GM12878 (cell line): ENCODE data around the gene ZNF548. TPM values are rescaled to one million over a fixed set of nuclear protein-coding genes. Genes with fewer than 3 reads are reported as not detected.

Source experiments
- ATAC-seq: fragments of 200-7000 bp; cut with Tn5 transposase; 3 replicates; pipeline ENCODE4 v1.9.1; 2020; ENCODE audit warnings: mild to moderate bottlenecking, moderate library complexity
- BruUV-seq: library from RNA; stranded (reverse); fragments of 400-500 nt; replicated peaks from 2 replicates; lab custom pipeline; 2021; lab: Mats Ljungman, UMichigan
- CTCF ChIA-PET: fragments of 300-600 bp; sonication (Branson Sonifier 250); formaldehyde crosslinking; extraction: SDS; loops from one replicate; lab custom pipeline; 2021; ENCODE audit warnings: inconsistent platforms; lab: Yijun Ruan, JAX
- POLR2A ChIA-PET: fragments of 350-600 bp; formaldehyde crosslinking; extraction: SDS; loops from one replicate; lab custom pipeline; 2021; ENCODE audit warnings: inconsistent platforms; lab: Charles Lee
- RAD21 ChIA-PET: fragments of 300-600 bp; sonication (Branson Sonifier 250); formaldehyde crosslinking; loops from one replicate; lab custom pipeline; 2023; ENCODE audit warnings: antibody characterized with exemption; ENCODE audit not compliant: unreplicated experiment; lab: Charles Lee
- SMC1A ChIA-PET: fragments of 300-600 bp; sonication (Branson Sonifier 250); formaldehyde crosslinking; loops from one replicate; lab custom pipeline; 2023; ENCODE audit not compliant: unreplicated experiment, uncharacterized antibody; lab: Charles Lee
- DNase-seq: peaks from one replicate; pipeline ENCODE4 v3.0.0-alpha.2; 2011; ENCODE audit warnings: low read depth, low spot score
- FAIRE-seq: peaks from 3 replicates; lab custom pipeline; 2011; peaks lifted over from hg19 to GRCh38; lab: Jason Lieb, UNC
- H2AFZ ChIP-seq: 2 replicates; pipeline ENCODE4 v1.6.0; 2011; ENCODE audit warnings: low read depth, low read length, control low read depth; ENCODE audit not compliant: control insufficient read depth
- H3K27ac ChIP-seq: 2 replicates; pipeline ENCODE4 v1.5.1; 2011; ENCODE audit warnings: control low read depth; ENCODE audit not compliant: control insufficient read depth, insufficient read depth
- H3K27me3 ChIP-seq, 2 experiments: replicated peaks in 1 of 2; 2 replicates each; pipeline versions ENCODE4 v1.6.0 to v1.6.1; 2011; ENCODE audit warnings: low read length in 1 of 2; ENCODE audit not compliant: control insufficient read depth in 2 of 2, insufficient read depth in 2 of 2
- H3K36me3 ChIP-seq, 2 experiments: 2 replicates each; pipeline ENCODE4 v1.5.1; 2011; ENCODE audit warnings: low read length in 1 of 2; ENCODE audit not compliant: control insufficient read depth in 2 of 2, insufficient read depth in 2 of 2
- H3K4me1 ChIP-seq: 2 replicates; pipeline ENCODE4 v1.6.1; 2011; ENCODE audit warnings: mild to moderate bottlenecking, low read length, moderate library complexity, mixed read lengths; ENCODE audit not compliant: control insufficient read depth, insufficient read depth
- H3K4me2 ChIP-seq: 2 replicates; pipeline ENCODE4 v1.6.0; 2011; ENCODE audit warnings: control low read depth; ENCODE audit not compliant: control insufficient read depth, insufficient read depth
- H3K4me3 ChIP-seq: fragments of 200-600 bp; sonication (generic); 2 replicates; pipeline ENCODE4 v1.5.1; 2016
- H3K79me2 ChIP-seq: 2 replicates; pipeline ENCODE4 v1.6.0; 2011; ENCODE audit warnings: low read length; ENCODE audit not compliant: control insufficient read depth, insufficient read depth
- H3K9ac ChIP-seq: 2 replicates; pipeline ENCODE4 v1.8.0; 2011; ENCODE audit warnings: low read length, control low read depth, mixed read lengths; ENCODE audit not compliant: control insufficient read depth, insufficient read depth
- H3K9me3 ChIP-seq: replicated peaks from 3 replicates; pipeline ENCODE4 v1.5.1; 2011; ENCODE audit warnings: mild to moderate bottlenecking, low read length; ENCODE audit not compliant: control insufficient read depth, insufficient read depth
- H4K20me1 ChIP-seq: 2 replicates; pipeline ENCODE4 v1.6.0; 2011; ENCODE audit not compliant: control insufficient read depth, insufficient read depth
- CBX3 ChIP-seq: fragments of 200-600 bp; sonication (generic); IDR thresholded peaks from 2 replicates; pipeline ENCODE4 v1.6.1; 2016; ENCODE audit warnings: low read depth, borderline replicate concordance
- EZH2 ChIP-seq: IDR thresholded peaks from 2 replicates; pipeline ENCODE4 v1.6.1; 2012; ENCODE audit warnings: low read depth, mild to moderate bottlenecking, control low read depth, inconsistent platforms, low read length, borderline replicate concordance; ENCODE audit not compliant: control insufficient read depth
- FOXK2 ChIP-seq: fragments of 450-650 bp; IDR thresholded peaks from 2 replicates; pipeline ENCODE4 v1.6.1; 2017; ENCODE audit warnings: mild to moderate bottlenecking, moderate library complexity
- HCFC1 ChIP-seq: fragments of 150-350 bp; IDR thresholded peaks from 2 replicates; pipeline ENCODE4 v1.6.1; 2014; ENCODE audit warnings: low read length
- IKZF1 ChIP-seq: fragments of 450-650 bp; conservative IDR thresholded peaks from 2 replicates; pipeline ENCODE4 v1.6.1; 2017; ENCODE audit warnings: antibody characterized with exemption, mild to moderate bottlenecking
- KLF5 ChIP-seq: fragments of 450-650 bp; IDR thresholded peaks from 2 replicates; pipeline ENCODE4 v1.6.1; 2014; ENCODE audit warnings: mild to moderate bottlenecking; ENCODE audit not compliant: partially characterized antibody
- MEF2A ChIP-seq: IDR thresholded peaks from 2 replicates; pipeline ENCODE4 v1.6.1; 2011; ENCODE audit warnings: low read depth, mild to moderate bottlenecking, low read length, moderate library complexity; ENCODE audit not compliant: insufficient read depth
- MYC ChIP-seq: IDR thresholded peaks from 2 replicates; pipeline ENCODE4 v1.6.1; 2011; ENCODE audit warnings: mild to moderate bottlenecking, low read length, moderate library complexity, inconsistent platforms; ENCODE audit not compliant: insufficient read depth, insufficient replicate concordance, insufficient read length, severe bottlenecking
- NFYB ChIP-seq: IDR thresholded peaks from 2 replicates; pipeline ENCODE4 v1.6.1; 2011; ENCODE audit warnings: low read depth, mild to moderate bottlenecking, low read length, improper control_type of control experiment, moderate library complexity; ENCODE audit not compliant: insufficient read depth
- RCOR1 ChIP-seq: conservative IDR thresholded peaks from 2 replicates; pipeline ENCODE4 v1.6.1; 2012; ENCODE audit warnings: low read depth, low read length, improper control_type of control experiment
- SPI1 ChIP-seq: IDR thresholded peaks from 2 replicates; pipeline ENCODE4 v1.6.1; 2011; ENCODE audit warnings: low read depth, mild to moderate bottlenecking, low read length, moderate library complexity, borderline replicate concordance; ENCODE audit not compliant: insufficient read depth
- USF2 ChIP-seq: IDR thresholded peaks from 2 replicates; pipeline ENCODE4 v1.6.1; 2011; ENCODE audit warnings: low read depth, low read length, improper control_type of control experiment, borderline replicate concordance
- ZNF207 ChIP-seq: fragments of 450-650 bp; IDR thresholded peaks from 2 replicates; pipeline ENCODE4 v1.6.1; 2014; ENCODE audit warnings: antibody characterized with exemption, mild to moderate bottlenecking, borderline replicate concordance
- ZNF274 ChIP-seq: IDR thresholded peaks from one replicate; pipeline ENCODE4 v1.8.0; 2011; ENCODE audit not compliant: insufficient read length, insufficient read depth
- WGBS: methylation state at CpG from one replicate; pipeline ENCODE4 v1.1.6; 2016; ENCODE audit warnings: low lambda C conversion rate; ENCODE audit not compliant: insufficient replicate concordance, insufficient coverage; ENCODE audit errors: missing lambda C conversion rate; 5-methylcytosine and 5-hydroxymethylcytosine counted together
- in situ Hi-C: fragments of 300-500 bp; cut with MboI; formaldehyde crosslinking; loops from 9 replicates; pipeline ENCODE4 v1.14.3; 2018; ENCODE audit warnings: mixed read lengths
- intact Hi-C: fragments of 100-400 bp; cut with micrococcal nuclease; formaldehyde crosslinking; loops from one replicate; pipeline ENCODE4 v1.14.2; 2022; ENCODE audit not compliant: unreplicated experiment
- polyA plus RNA-seq, 11 experiments: library from polyadenylated mRNA; depleted of rRNA in 4 of 11; unstranded in 6 of 11; stranded (reverse) in 5 of 11; fragments of >200 nt; fragmentation: Nextera tagmentation in 4 of 11; fragmentation: Illumina TruSeq in 1 of 11; extraction: Ambion mirVana in 4 of 11; extraction: Trizol in 1 of 11; gene quantifications; 1 replicate in 1 of 11; 2 replicates in 10 of 11; pipeline versions ENCODE4 v1.2.1 to v1.2.3, GENCODE V29; 2011 to 2016; ENCODE audit warnings: inconsistent platforms in 2 of 11, missing spikeins in 2 of 11, low read depth in 1 of 11
- total RNA-seq, 4 experiments: library from RNA; depleted of rRNA in 3 of 4; stranded (reverse); fragments of >200 nt in 3 of 4; fragmentation: Illumina TruSeq in 1 of 4; extraction: Trizol in 1 of 4; gene quantifications; 2 replicates each; pipeline versions ENCODE4 v1.2.1 to v1.2.3, GENCODE V29; 2013 to 2021
- TF ChIP-seq, protein P1 (sequence below): fragments of 450-650 bp; IDR thresholded peaks from 2 replicates; pipeline ENCODE4 v1.6.1; 2017; ENCODE audit warnings: antibody characterized with exemption, mild to moderate bottlenecking, moderate library complexity
- TF ChIP-seq, protein P2 (sequence below): fragments of 450-650 bp; conservative IDR thresholded peaks from 2 replicates; pipeline ENCODE4 v1.6.1; 2017; ENCODE audit warnings: mild to moderate bottlenecking, moderate library complexity

Gene ZNF548
- total and polyA plus RNA-seq, 10 of the 15 experiments (the other 5 are each of a cell fraction or from before 2014, with no cell fraction given): 3.9 to 44.8 (median 16.5) TPM

GRCh38 chr19:57362997-57363687 is 26.5 kb upstream of the ZNF548 start, which contains the start of the genes TRAPPC2B and ZNF547:
Gene TRAPPC2B (plus strand): TSS chr19:57363551. CDS start chr19:57364834, 1,283 bp downstream.
Gene ZNF547 (plus strand): TSS chr19:57363551. CDS start chr19:57368556, 5,005 bp downstream.
- Histone ChIP-seq H3K27me3 (no peaks in the 10 kb centered on the region), H3K79me2 (peaks cover 5% of the 10 kb centered on the region), H3K4me2 (peak within 1 kb of the TSS; percentile 90), H3K4me3 (peak within 1 kb of the TSS; percentile 72), H2AFZ (peak within 1 kb of the TSS; percentile 99), H3K4me1 (no peaks in the 10 kb centered on the region), H3K36me3 (no peaks in the 10 kb centered on the region; a peak in 2 of 4 replicates), H4K20me1 (no peaks in the 10 kb centered on the region), H3K27ac (peak within 1 kb of the TSS; percentile 78), H3K9ac (peak within 1 kb of the TSS; percentile 72), H3K9me3 (no peaks in the 10 kb centered on the region; the same call in 2 of the 3 replicates)
- POLR2A ChIA-PET: interaction anchor here (1.4 kb wide), 2 partner anchors 12 to 26 kb away, joined by 4 to 5 read pairs; partner anchors contain the start of gene ZNF304
- 4% methylated on average over 47 of the region's 47 CpGs for WGBS
- DNase-seq (peak; percentile 98), ATAC-seq (peak; percentile 100), FAIRE-seq (peak; percentile 99)
- RAD21 ChIA-PET: interaction anchor here (1.6 kb wide), 1 partner anchor 12 kb away, joined by 5 read pairs; the partner anchor contains the start of gene ZNF304
- SMC1A ChIA-PET: interaction anchor here (0.6 to 1.6 kb wide), 5 partner anchors 10 to 261 kb away, joined by 3 to 4 read pairs (median 3); no protein-coding TSS in a partner anchor
- in situ Hi-C loops: no loop called here
- intact Hi-C loops: loop anchor here (1.0 kb wide), 2 partner anchors 26 to 83 kb away; partner anchors contain the start of genes ZNF460 and ZNF548
- CTCF ChIA-PET: interaction anchor here (0.6 to 1.9 kb wide), 5 partner anchors 12 to 43 kb away, joined by 3 to 6 read pairs (median 5); partner anchors contain the start of genes ZNF304, ZNF543 and ZNF548
- no TSS peak for BruUV-seq
- TF ChIP-seq MEF2A (no peak), ZNF207 (no peak; the same call in 1 of the 2 replicates), FOXK2 (peak; percentile 62), HCFC1 (peak; percentile 90), ZNF274 (no peak), RCOR1 (no peak), MYC (no peak), SPI1 (peak; percentile 12; the same call in 1 of the 2 replicates), KLF5 (no peak), EZH2 (no peak), NFYB (peak; percentile 31; the same call in 1 of the 2 replicates), USF2 (no peak), IKZF1 (peak; percentile 95), CBX3 (no peak)
- TF ChIP-seq, protein P1, sequence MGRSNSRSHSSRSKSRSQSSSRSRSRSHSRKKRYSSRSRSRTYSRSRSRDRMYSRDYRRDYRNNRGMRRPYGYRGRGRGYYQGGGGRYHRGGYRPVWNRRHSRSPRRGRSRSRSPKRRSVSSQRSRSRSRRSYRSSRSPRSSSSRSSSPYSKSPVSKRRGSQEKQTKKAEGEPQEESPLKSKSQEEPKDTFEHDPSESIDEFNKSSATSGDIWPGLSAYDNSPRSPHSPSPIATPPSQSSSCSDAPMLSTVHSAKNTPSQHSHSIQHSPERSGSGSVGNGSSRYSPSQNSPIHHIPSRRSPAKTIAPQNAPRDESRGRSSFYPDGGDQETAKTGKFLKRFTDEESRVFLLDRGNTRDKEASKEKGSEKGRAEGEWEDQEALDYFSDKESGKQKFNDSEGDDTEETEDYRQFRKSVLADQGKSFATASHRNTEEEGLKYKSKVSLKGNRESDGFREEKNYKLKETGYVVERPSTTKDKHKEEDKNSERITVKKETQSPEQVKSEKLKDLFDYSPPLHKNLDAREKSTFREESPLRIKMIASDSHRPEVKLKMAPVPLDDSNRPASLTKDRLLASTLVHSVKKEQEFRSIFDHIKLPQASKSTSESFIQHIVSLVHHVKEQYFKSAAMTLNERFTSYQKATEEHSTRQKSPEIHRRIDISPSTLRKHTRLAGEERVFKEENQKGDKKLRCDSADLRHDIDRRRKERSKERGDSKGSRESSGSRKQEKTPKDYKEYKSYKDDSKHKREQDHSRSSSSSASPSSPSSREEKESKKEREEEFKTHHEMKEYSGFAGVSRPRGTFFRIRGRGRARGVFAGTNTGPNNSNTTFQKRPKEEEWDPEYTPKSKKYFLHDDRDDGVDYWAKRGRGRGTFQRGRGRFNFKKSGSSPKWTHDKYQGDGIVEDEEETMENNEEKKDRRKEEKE: no peak
- TF ChIP-seq, protein P2, sequence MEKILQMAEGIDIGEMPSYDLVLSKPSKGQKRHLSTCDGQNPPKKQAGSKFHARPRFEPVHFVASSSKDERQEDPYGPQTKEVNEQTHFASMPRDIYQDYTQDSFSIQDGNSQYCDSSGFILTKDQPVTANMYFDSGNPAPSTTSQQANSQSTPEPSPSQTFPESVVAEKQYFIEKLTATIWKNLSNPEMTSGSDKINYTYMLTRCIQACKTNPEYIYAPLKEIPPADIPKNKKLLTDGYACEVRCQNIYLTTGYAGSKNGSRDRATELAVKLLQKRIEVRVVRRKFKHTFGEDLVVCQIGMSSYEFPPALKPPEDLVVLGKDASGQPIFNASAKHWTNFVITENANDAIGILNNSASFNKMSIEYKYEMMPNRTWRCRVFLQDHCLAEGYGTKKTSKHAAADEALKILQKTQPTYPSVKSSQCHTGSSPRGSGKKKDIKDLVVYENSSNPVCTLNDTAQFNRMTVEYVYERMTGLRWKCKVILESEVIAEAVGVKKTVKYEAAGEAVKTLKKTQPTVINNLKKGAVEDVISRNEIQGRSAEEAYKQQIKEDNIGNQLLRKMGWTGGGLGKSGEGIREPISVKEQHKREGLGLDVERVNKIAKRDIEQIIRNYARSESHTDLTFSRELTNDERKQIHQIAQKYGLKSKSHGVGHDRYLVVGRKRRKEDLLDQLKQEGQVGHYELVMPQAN: no peak
